ENCODE measurements around the gene TMEM270. TPM values are rescaled to one million over a fixed set of nuclear protein-coding genes. Genes with fewer than 3 reads are reported as not detected.

The TMEM270 gene
- total and polyA plus RNA-seq, 2 of the 4 experiments (the other 2 are of a cell fraction), result 0.17 TPM; not detected in 1

- Histone ChIP-seq H3K9ac (ENCODE audit: low read depth, low read length) (peak overlapping the region; percentile 15; the same call in 1 of the 2 replicates), H3K36me3 (ENCODE audit: control insufficient read depth, insufficient read depth, low read length) (no peaks in the 10 kb centered on the region), H3K4ac (ENCODE audit: low read depth, low read length) (peak overlapping the region; percentile 91), H4K20me1 (ENCODE audit: insufficient read depth, low read length) (no peaks in the 10 kb centered on the region), H2BK120ac (ENCODE audit: low read depth, low read length) (peak overlapping the region; percentile 93), H3K4me2 (ENCODE audit: low read depth, low read length) (peak overlapping the region; percentile 0; the same call in 1 of the 2 replicates), H2AFZ (replicated peaks; ENCODE audit: low read length, poor library complexity) (peak overlapping the region; percentile 3), H3K56ac (ENCODE audit: extremely low read depth, insufficient read depth, low read length) (peak overlapping the region; percentile 68), H2BK15ac (ENCODE audit: low read depth, low read length) (peak overlapping the region; percentile 96; the same call in 2 of the 3 replicates), H3K18ac (ENCODE audit: low read depth, low read length) (peak overlapping the region; percentile 67), H3K27ac (ENCODE audit: insufficient read depth, low read length) (peak overlapping the region; percentile 65), H3K9me1 (ENCODE audit: insufficient read depth, low read length) (peaks cover 23% of the 10 kb centered on the region), H3K23ac (ENCODE audit: low read depth, low read length) (peak overlapping the region; percentile 66), H3K9me3 (ENCODE audit: control insufficient read depth, insufficient read depth, low read length) (no peaks in the 10 kb centered on the region; the same call in 1 of the 2 replicates), H2BK5ac (ENCODE audit: low read depth, low read length, poor library complexity, severe bottlenecking) (peak overlapping the region; percentile 74), H3K27me3 (ENCODE audit: control insufficient read depth, insufficient read depth, low read length) (no peaks in the 10 kb centered on the region), H4K5ac (ENCODE audit: low read depth, low read length) (peak overlapping the region; percentile 69), H2BK20ac (ENCODE audit: low read depth, low read length) (peak overlapping the region; percentile 97), H3K4me3 (ENCODE audit: insufficient read depth, low read depth, low read length) (no peak overlapping the region), H2AK5ac (ENCODE audit: low read depth, low read length) (peak overlapping the region; percentile 98), H4K8ac (ENCODE audit: low read depth in 2 of 2, low read length in 2 of 2) (peak overlapping the region; percentile 76 to 82), H4K91ac (ENCODE audit: insufficient read depth, low read depth, low read length) (peak overlapping the region; percentile 96), H3K79me1 (ENCODE audit: low read depth in 1 of 2, low read length in 2 of 2) (0 out of 4 replicates have a peak, but pooled peaks cover 0 to 4% of the 10 kb centered on the region in 2 experiments), H3K14ac (replicated peaks; ENCODE audit: low read depth, low read length) (peak overlapping the region; percentile 87), H3K4me1 (ENCODE audit: control insufficient read depth, insufficient read depth, low read length) (peaks cover 38% of the 10 kb centered on the region), H2AK9ac (replicated peaks; ENCODE audit: low read depth, low read length, poor library complexity) (peak overlapping the region; percentile 21)
- 69% methylated on average over 6 of the region's 6 CpGs; no CpG with 5 or more reads in 1 of the 2 experiments for WGBS, 2 experiments (ENCODE audit: extremely low coverage in 2 of 2, insufficient read length in 1 of 2)
- DNase-seq, result no peak
- ATAC-seq (ENCODE audit: low read depth), result no peak
- intact Hi-C loops (cut with micrococcal nuclease) (loop anchor here (5.0 kb wide), 1 partner anchor 108 kb away; no protein-coding TSS in a partner anchor), in situ Hi-C loops (cut with MboI; ENCODE audit: low sequenced_read_pairs) (no loop called here), dilution Hi-C loops (cut with HindIII; ENCODE audit: low sequenced_read_pairs, unreplicated experiment) (no loop called here)
- no TSS peak for BruUV-seq (replicated peaks)
- POLR2A ChIA-PET (ENCODE audit: unreplicated experiment), result no interaction called here
- TF ChIP-seq MXI1 (IDR thresholded peaks at IDR 0.05; ENCODE audit: borderline replicate concordance, low read depth, low read length), result no peak
- no peak for TF ChIP-seq FOS (IDR thresholded peaks at IDR 0.05; ENCODE audit: low read depth, low read length)
- TF ChIP-seq CTCF (conservative IDR thresholded peaks at IDR 0.05; ENCODE audit: low read depth, low read length), result no peak
- no peak for TF ChIP-seq MAZ (IDR thresholded peaks at IDR 0.05; ENCODE audit: borderline replicate concordance, low read depth, low read length)
- TF ChIP-seq NFE2L2 (IDR thresholded peaks at IDR 0.05; ENCODE audit: low read depth, low read length), result no peak
- no peak for TF ChIP-seq POLR2A (IDR thresholded peaks at IDR 0.05; ENCODE audit: low read depth, low read length)
- TF ChIP-seq RCOR1 (IDR thresholded peaks at IDR 0.05; ENCODE audit: insufficient replicate concordance, low read length), result no peak
- no peak for TF ChIP-seq ELK1 (IDR thresholded peaks at IDR 0.05; ENCODE audit: borderline replicate concordance, low read depth, low read length)
- TF ChIP-seq USF2 (IDR thresholded peaks at IDR 0.05; ENCODE audit: low read depth, low read length), result no peak
- no peak for TF ChIP-seq SMC3 (IDR thresholded peaks at IDR 0.05; ENCODE audit: low read depth, low read length)
- CTCF ChIA-PET, result no interaction called here
Observed at GRCh38 chr7:73894166-73894565, 33.2 kb downstream of the TMEM270 start.
